CD14-positive monocyte (primary cell): Measurements from ENCODE around the gene RNF149. TPM values are rescaled to one million over a fixed set of nuclear protein-coding genes. Genes with fewer than 3 reads are reported as not detected.

Experiments used
- DNase-seq, 3 donors: peaks; one replicate each; pipeline ENCODE4 v3.0.0-alpha.2; 2011 to 2022
- H2AFZ ChIP-seq: 2 replicates; pipeline ENCODE4 v1.6.0; 2012; ENCODE audit warnings: mild to moderate bottlenecking, low read depth, low read length, inconsistent platforms; ENCODE audit not compliant: insufficient read depth, poor library complexity, severe bottlenecking
- H3K27ac ChIP-seq, 2 donors: 1 replicate in 1 of 2; 2 replicates in 1 of 2; pipeline ENCODE4 v1.5.1; 2012 to 2013; ENCODE audit warnings: low read length in 2 of 2, control low read depth in 1 of 2, inconsistent platforms in 1 of 2, low read depth in 1 of 2, mild to moderate bottlenecking in 1 of 2
- H3K27me3 ChIP-seq, 2 donors: one replicate each; pipeline versions ENCODE4 v1.6.0 to v1.6.1; 2011 to 2013; ENCODE audit warnings: low read length in 2 of 2; ENCODE audit not compliant: control insufficient read depth in 2 of 2, insufficient read depth in 2 of 2
- H3K36me3 ChIP-seq, 2 donors: replicated peaks in 1 of 2; 1 replicate in 1 of 2; 2 replicates in 1 of 2; pipeline versions ENCODE4 v1.5.1 to v1.6.1; 2012 to 2013; ENCODE audit warnings: low read length in 2 of 2, control low read depth in 1 of 2, inconsistent platforms in 1 of 2, mild to moderate bottlenecking in 1 of 2; ENCODE audit not compliant: insufficient read depth in 2 of 2, control insufficient read depth in 1 of 2
- H3K4me1 ChIP-seq, 2 donors: 1 replicate in 1 of 2; 2 replicates in 1 of 2; pipeline versions ENCODE4 v1.5.1 to v1.6.1; 2012 to 2013; ENCODE audit warnings: low read length in 2 of 2, control low read depth in 1 of 2, inconsistent platforms in 1 of 2, mild to moderate bottlenecking in 1 of 2, moderate library complexity in 1 of 2; ENCODE audit not compliant: insufficient read depth in 2 of 2, control insufficient read depth in 1 of 2
- H3K4me2 ChIP-seq: replicated peaks from 2 replicates; pipeline ENCODE3; 2012; ENCODE audit warnings: low read length, moderate library complexity, mild to moderate bottlenecking; ENCODE audit not compliant: poor library complexity, severe bottlenecking; ENCODE audit errors: extremely low read depth
- H3K4me3 ChIP-seq, 3 experiments: fragments of 200-600 bp in 1 of 3; sonication (generic) in 1 of 3; replicated peaks in 1 of 3; 1 replicate in 2 of 3; 2 replicates in 1 of 3; pipeline ENCODE4 v1.5.1; 2011 to 2013; ENCODE audit warnings: low read length in 3 of 3, mild to moderate bottlenecking in 3 of 3, control low read depth in 2 of 3, low read depth in 2 of 3, inconsistent platforms in 1 of 3, moderate library complexity in 1 of 3
- H3K79me2 ChIP-seq: 2 replicates; pipeline ENCODE4 v1.6.0; 2012; ENCODE audit warnings: mild to moderate bottlenecking, control low read depth, inconsistent platforms, low read length, moderate library complexity; ENCODE audit not compliant: insufficient read depth
- H3K9ac ChIP-seq: 2 replicates; pipeline ENCODE4 v1.6.0; 2017; ENCODE audit warnings: low read length, mild to moderate bottlenecking; ENCODE audit not compliant: insufficient read depth, poor library complexity, severe bottlenecking
- H3K9me3 ChIP-seq, 2 donors: replicated peaks in 1 of 2; 1 replicate in 1 of 2; 2 replicates in 1 of 2; pipeline versions ENCODE4 v1.5.1 to v1.6.1; 2012 to 2013; ENCODE audit warnings: low read length in 2 of 2, control low read depth in 1 of 2; ENCODE audit not compliant: control insufficient read depth in 1 of 2, insufficient read depth in 1 of 2
- H4K20me1 ChIP-seq: 2 replicates; pipeline ENCODE4 v1.6.0; 2012; ENCODE audit warnings: mild to moderate bottlenecking, low read length, control low read depth, moderate library complexity; ENCODE audit not compliant: insufficient read depth
- H3K27ac Mint-ChIP-seq, 7 donors: one replicate each; pipeline ENCODE4 v1.8.0; 2020; ENCODE audit warnings: mild to moderate bottlenecking in 7 of 7, mixed read lengths in 7 of 7, moderate library complexity in 6 of 7, inconsistent platforms in 2 of 7
- H3K27me3 Mint-ChIP-seq, 3 donors: one replicate each; pipeline ENCODE4 v1.8.0; 2021 to 2022; ENCODE audit warnings: low read depth in 3 of 3, mild to moderate bottlenecking in 3 of 3, mixed read lengths in 3 of 3, moderate library complexity in 3 of 3, inconsistent platforms in 1 of 3
- H3K36me3 Mint-ChIP-seq, 2 donors: one replicate each; pipeline ENCODE4 v1.8.0; 2020; ENCODE audit warnings: mixed read lengths in 2 of 2, inconsistent platforms in 1 of 2, mild to moderate bottlenecking in 1 of 2
- H3K4me1 Mint-ChIP-seq: one replicate; pipeline ENCODE4 v1.8.0; 2020; ENCODE audit warnings: mild to moderate bottlenecking, mixed read lengths
- H3K4me3 Mint-ChIP-seq, 2 donors: one replicate each; pipeline ENCODE4 v1.8.0; 2020; ENCODE audit warnings: mild to moderate bottlenecking in 2 of 2, mixed read lengths in 2 of 2, moderate library complexity in 1 of 2
- H3K9me3 Mint-ChIP-seq, 7 donors: one replicate each; pipeline ENCODE4 v1.8.0; 2020 to 2022; ENCODE audit warnings: mixed read lengths in 7 of 7, mild to moderate bottlenecking in 6 of 7, moderate library complexity in 6 of 7, inconsistent platforms in 2 of 7
- WGBS: methylation state at CpG from one replicate; pipeline ENCODE4 v1.1.5; 2013; ENCODE audit warnings: missing lambda C conversion rate; ENCODE audit not compliant: insufficient coverage; 5-methylcytosine and 5-hydroxymethylcytosine counted together
- intact Hi-C, 2 donors: fragments of 100-400 bp; cut with micrococcal nuclease; formaldehyde crosslinking; loops; one replicate each; pipeline versions ENCODE4 v1.15.0 to v1.15.1; 2023
- polyA minus RNA-seq: library from RNA; depleted of rRNA, polyadenylated mRNA; stranded (reverse); fragments of >200 nt; gene quantifications from 2 replicates; pipeline ENCODE4 v1.2.3, GENCODE V29; 2012
- polyA plus RNA-seq, 3 donors: library from polyadenylated mRNA; depleted of rRNA in 1 of 3; unstranded in 2 of 3; stranded (reverse) in 1 of 3; fragments of 300-500 nt in 2 of 3; fragments of >200 nt in 1 of 3; fragmentation: Illumina TruSeq in 2 of 3; gene quantifications; 1 replicate in 2 of 3; 2 replicates in 1 of 3; pipeline ENCODE4 v1.2.3, GENCODE V29; 2012 to 2021
- total RNA-seq, 12 experiments: library from RNA in 1 of 12; stranded (reverse) in 1 of 12; fragments of 120-200 nt in 1 of 12; gene quantifications; one replicate each; pipeline ENCODE4 v1.2.4 and lab custom pipeline; 2013 to 2026; ENCODE audit warnings: mixed read lengths in 6 of 12, inconsistent platforms in 1 of 12
- TF ChIP-seq, protein P1 (sequence below): fragments of 200-600 bp; IDR thresholded peaks from one replicate; pipeline ENCODE4 v1.8.0; 2022; ENCODE audit warnings: antibody characterized with exemption, mild to moderate bottlenecking

RNF149 gene, protein sequence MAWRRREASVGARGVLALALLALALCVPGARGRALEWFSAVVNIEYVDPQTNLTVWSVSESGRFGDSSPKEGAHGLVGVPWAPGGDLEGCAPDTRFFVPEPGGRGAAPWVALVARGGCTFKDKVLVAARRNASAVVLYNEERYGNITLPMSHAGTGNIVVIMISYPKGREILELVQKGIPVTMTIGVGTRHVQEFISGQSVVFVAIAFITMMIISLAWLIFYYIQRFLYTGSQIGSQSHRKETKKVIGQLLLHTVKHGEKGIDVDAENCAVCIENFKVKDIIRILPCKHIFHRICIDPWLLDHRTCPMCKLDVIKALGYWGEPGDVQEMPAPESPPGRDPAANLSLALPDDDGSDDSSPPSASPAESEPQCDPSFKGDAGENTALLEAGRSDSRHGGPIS
- 239 TPM for total RNA-seq (2013)
- polyA plus RNA-seq (100 to 1,000 TPM; 112 to 148 (median 141) TPM), polyA minus RNA-seq (168 and 169 TPM in 2 replicates), total RNA-seq (lab: John Stamatoyannopoulos, UW) (103 to 367 (median 288) reads per million in 11 experiments)

DNA sequence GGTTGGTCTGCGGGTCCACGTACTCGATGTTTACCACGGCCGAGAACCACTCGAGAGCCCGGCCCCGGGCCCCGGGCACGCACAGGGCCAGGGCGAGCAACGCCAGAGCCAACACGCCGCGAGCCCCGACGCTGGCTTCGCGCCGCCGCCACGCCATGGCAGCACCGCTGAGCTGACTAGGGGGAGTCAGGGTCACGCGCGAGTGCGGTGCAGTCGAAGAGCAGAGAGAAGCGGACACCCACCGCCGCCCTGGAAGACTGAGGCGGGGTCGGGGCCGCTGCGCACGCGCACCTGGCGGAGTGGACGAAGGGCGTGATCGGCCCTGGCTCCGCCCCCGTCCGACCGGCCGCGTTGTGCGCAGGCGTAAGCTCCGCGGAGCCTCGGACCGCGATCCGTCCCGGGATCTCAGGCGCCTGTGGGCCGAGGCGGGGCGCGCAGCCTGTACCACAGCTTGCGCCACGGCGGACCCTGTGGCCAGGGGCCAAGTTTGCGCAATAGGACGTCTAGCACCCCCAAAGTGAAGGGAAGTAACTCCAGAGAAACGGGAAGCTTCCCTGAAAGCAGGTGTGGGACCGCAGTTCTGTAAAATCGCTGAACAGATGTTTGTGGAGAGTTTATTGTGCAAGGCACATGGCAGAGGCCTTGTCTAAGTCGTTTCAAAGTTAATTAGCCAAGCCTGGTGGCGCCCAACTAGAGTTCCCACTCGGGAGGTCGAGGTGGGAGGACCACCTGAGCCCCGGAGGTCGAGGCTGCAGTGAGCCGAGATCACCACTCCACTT, at the start of gene RNF149:
Gene RNF149 (minus strand): TSS at position 270 of the 779 bp plus-strand sequence. CDS start 113 bp downstream, at position 157.
- H3K4me3 Mint-ChIP-seq = peak within 1 kb of the TSS; percentile 94 to 98
- H3K27me3 ChIP-seq = no peaks in the 10 kb centered on the region
- peaks cover 0 to 3% (median 0%) of the 10 kb centered on the region in 3 donors for H3K27me3 Mint-ChIP-seq
- peaks cover 64 to 68% of the 10 kb centered on the region in 2 donors for H3K4me1 ChIP-seq
- peaks cover 43% of the 10 kb centered on the region for H4K20me1 ChIP-seq
- H3K36me3 ChIP-seq = peaks cover 9 to 30% of the 10 kb centered on the region in 2 donors
- H3K27ac Mint-ChIP-seq = peak within 1 kb of the TSS; percentile 92 to 99 (median 95)
- H2AFZ ChIP-seq = peak within 1 kb of the TSS; percentile 14
- H3K36me3 Mint-ChIP-seq = peaks cover 26 to 36% of the 10 kb centered on the region in 2 donors
- H3K4me3 ChIP-seq = peak within 1 kb of the TSS; percentile 91 to 98 (median 98)
- intact Hi-C loops = loop anchor here (2.0 to 5.0 kb wide), 2 partner anchors 20 to 56 kb away; partner anchors contain the start of gene CNOT11 (in 2 of the 2)
- peaks cover 0 to 2% (median 0%) of the 10 kb centered on the region in 7 donors for H3K9me3 Mint-ChIP-seq
- WGBS = under 1% methylated on average over 71 of the region's 76 CpGs
- peak within 1 kb of the TSS; percentile 98 for H3K9ac ChIP-seq
- H3K27ac ChIP-seq = peak within 1 kb of the TSS; percentile 94 to 96
- H3K79me2 ChIP-seq = peaks cover 48% of the 10 kb centered on the region
- peaks cover 69% of the 10 kb centered on the region for H3K4me1 Mint-ChIP-seq
- peak within 1 kb of the TSS; percentile 95 for H3K4me2 ChIP-seq
- TF ChIP-seq, protein P1, sequence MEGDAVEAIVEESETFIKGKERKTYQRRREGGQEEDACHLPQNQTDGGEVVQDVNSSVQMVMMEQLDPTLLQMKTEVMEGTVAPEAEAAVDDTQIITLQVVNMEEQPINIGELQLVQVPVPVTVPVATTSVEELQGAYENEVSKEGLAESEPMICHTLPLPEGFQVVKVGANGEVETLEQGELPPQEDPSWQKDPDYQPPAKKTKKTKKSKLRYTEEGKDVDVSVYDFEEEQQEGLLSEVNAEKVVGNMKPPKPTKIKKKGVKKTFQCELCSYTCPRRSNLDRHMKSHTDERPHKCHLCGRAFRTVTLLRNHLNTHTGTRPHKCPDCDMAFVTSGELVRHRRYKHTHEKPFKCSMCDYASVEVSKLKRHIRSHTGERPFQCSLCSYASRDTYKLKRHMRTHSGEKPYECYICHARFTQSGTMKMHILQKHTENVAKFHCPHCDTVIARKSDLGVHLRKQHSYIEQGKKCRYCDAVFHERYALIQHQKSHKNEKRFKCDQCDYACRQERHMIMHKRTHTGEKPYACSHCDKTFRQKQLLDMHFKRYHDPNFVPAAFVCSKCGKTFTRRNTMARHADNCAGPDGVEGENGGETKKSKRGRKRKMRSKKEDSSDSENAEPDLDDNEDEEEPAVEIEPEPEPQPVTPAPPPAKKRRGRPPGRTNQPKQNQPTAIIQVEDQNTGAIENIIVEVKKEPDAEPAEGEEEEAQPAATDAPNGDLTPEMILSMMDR = no peak
- DNase-seq = peak; percentile 99
- H3K9me3 ChIP-seq = no peaks in the 10 kb centered on the region

DNA sequence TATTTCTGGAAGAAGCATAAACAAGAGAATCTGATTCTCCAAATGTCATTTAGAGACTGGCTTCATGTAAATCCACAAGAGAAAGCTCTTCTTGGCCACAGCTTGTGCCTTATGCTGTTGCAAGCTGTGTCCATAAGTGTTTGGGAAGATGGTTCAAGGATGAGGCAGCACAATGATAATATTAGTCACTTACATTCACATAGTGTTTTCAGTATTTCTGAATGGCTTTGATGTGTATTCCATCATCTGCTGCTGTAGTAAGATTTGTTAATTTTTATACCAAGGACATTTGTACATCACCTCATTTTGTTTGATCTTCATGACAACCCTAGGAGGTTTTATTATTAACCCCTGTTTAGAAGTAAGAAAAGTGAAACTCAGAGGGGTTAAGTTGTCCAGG, 48.9 kb upstream of the RNF149 start:
- no peak overlapping the region for H3K4me3 ChIP-seq
- no peaks in the 10 kb centered on the region for H3K79me2 ChIP-seq
- no peak overlapping the region for H2AFZ ChIP-seq
- no peaks in the 10 kb centered on the region for H3K9me3 ChIP-seq
- Mint-ChIP-seq H3K27me3 (peaks cover 0 to 3% (median 1%) of the 10 kb centered on the region in 3 donors), H3K27ac (no peak overlapping the region), H3K4me3 (no peak overlapping the region), H3K36me3 (no peaks in the 10 kb centered on the region), H3K9me3 (peaks cover 0 to 2% (median 0%) of the 10 kb centered on the region in 7 donors), H3K4me1 (peaks cover 16% of the 10 kb centered on the region)
- no peak overlapping the region for H3K9ac ChIP-seq
- peaks cover 12 to 16% of the 10 kb centered on the region in 2 donors for H3K4me1 ChIP-seq
- DNase-seq = no peak
- H3K36me3 ChIP-seq = no peaks in the 10 kb centered on the region
- no peak overlapping the region for H3K4me2 ChIP-seq
- intact Hi-C loops = no loop called here
- no peak overlapping the region for H3K27ac ChIP-seq
- no peaks in the 10 kb centered on the region for H4K20me1 ChIP-seq
- H3K27me3 ChIP-seq = no peaks in the 10 kb centered on the region
- TF ChIP-seq, protein P1 = no peak
